IgD-negative memory B cell (primary cell): ENCODE measurements around the gene DOCK1. TPM values are rescaled to one million over a fixed set of nuclear protein-coding genes. Genes with fewer than 3 reads are reported as not detected.

Experiments
- polyA plus RNA-seq: library from polyadenylated mRNA; unstranded; fragments of 300-500 nt; fragmentation: Illumina TruSeq; gene quantifications from one replicate; pipeline ENCODE4 v1.2.3, GENCODE V29; 2021

DOCK1 gene
- polyA plus RNA-seq, 1 donor from 2014 or later = not detected

Other genes with a start within 250 kb of the DOCK1 start
- not detected for gene C10orf90, start 234.7 kb upstream of the DOCK1 start, polyA plus RNA-seq